HG02938 (cell line): ENCODE measurements around the gene TAOK1.
A peak's percentile ranks its signal among the peaks of the same experiment; 100 is the strongest.

Source experiments
- ATAC-seq: cut with Tn5 transposase; IDR thresholded peaks from one replicate; pipeline ENCODE4 v1.9.1; 2021; ENCODE audit warnings: mild to moderate bottlenecking, moderate library complexity; ENCODE audit not compliant: unreplicated experiment

Gene TAOK1

DNA sequence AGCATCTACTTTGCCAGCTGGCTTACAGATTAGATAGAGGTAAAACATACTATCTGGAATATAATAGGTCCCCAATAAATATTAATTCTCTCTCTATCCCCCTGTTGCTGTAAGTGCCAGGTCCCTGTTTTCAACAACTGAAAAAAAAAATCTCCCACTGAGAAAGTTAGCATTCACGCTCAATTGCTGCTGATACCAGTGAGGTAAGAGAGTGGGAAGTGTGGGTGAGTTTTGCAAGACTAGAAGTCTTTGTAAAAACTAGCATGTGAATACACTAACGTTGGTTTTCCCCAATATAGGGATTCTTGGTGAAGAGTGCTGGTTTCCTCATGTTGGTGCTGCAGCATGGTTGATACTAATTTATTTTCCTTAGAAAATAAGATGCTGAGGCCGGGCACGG lies 11.7 kb upstream of the TAOK1 start:
- ATAC-seq, result no peak

GRCh38 chr17:29379084-29379991 lies 10.8 kb upstream of the TAOK1 start:
- no peak for ATAC-seq

DNA sequence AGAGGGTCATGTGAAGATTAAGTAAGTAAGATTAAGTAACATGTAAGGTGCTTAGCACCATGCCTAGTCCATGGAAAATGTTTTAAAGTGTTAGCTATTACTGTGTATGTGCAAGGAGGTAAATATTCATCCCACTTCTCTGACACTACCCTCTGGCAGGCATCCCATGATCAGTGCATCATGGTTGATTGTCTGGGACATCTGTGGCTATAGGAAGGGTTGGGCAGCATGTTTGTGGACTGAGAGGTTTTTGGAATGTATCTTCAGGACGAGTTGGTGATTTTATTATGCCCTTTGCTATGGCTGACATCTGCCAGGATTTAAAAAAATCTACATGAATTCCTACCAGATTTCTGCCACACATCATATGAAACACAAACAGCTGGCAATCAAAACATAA lies 6.5 kb upstream of the TAOK1 start:
- ATAC-seq, result no peak

DNA sequence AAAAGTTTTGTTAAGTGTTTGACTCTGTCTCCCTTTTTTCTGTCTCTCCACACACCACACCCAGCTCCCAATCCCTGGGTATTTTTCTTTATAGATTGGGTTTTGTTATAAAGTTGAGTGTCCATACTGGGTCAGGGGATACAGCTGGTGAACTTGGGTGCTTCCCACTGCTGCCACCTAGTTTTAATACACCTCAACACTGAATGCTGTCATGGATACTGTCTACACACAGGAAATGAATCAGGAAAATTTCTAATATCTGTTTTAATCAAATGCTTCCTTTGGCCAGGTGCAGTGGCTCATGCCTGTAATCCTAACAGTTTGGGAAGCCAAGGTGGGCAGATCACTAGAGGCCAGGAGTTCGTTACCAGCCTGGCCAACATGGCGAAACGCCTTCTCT lies 5.3 kb upstream of the TAOK1 start:
- ATAC-seq, result no peak

- ATAC-seq, result no peak
These were observed 3.4 kb upstream of the TAOK1 start for GRCh38 chr17:29386760-29387159.

GRCh38 chr17:29388937-29389336 lies 1.2 kb upstream of the TAOK1 start:
- no peak for ATAC-seq

DNA sequence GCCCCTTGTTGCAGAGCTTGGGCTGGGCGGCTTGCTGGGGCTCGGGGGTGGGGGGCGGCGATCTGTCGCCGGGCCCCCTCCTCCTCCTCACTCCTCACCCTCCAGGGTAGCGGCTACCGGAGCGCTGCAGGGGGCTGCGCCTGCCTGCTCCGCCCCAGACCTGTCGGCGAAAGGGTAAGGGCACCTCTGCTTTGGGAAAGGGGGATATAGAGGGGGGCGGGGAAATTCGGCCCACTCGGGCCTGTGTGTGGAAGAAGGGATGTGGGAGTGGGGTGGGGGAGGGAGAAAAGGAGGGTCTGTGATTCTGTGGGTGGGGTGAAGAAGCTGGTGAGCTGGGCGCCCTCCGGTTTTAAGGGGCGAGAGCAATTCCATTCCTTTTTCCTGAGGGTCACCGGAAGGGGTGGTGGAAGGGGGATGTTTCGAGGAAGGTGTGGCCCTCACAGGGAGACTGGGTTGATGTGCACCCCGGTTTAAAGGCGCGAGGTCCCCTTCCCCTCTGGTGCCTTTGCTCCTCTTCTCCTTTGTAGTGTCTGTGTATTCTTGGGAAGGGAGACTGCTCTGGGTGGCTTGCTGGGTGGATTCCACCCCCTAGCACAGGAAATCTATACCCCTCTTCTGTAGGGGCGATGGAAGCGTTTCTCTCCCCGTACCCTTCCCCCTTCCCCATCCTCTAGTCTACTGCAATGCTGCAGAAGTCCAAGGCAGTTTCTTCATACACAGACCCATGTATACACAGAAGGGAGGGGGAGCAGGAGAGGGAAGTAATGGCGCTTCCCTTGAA lies 878 bp downstream of the TAOK1 start:
- peak; percentile 15 for ATAC-seq

DNA sequence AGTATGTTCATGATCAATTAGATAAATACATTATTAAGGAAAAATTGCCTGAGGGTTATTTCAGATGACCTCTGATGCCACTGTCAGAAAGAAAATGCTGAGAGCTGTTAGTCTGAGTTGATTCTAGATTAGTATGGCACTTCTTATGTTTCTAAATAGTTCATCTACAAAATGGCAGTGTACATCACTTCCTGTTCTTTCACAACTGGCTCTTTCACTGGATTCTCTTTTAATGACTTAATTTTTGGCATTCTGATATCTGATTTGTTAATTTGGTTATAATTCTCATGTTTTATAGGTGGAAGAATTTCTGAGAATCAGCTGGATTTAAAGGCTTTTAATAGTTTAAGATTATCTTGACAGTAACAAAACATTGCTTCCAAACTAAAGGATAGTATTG lies 3.3 kb downstream of the TAOK1 start:
- ATAC-seq, result no peak

DNA sequence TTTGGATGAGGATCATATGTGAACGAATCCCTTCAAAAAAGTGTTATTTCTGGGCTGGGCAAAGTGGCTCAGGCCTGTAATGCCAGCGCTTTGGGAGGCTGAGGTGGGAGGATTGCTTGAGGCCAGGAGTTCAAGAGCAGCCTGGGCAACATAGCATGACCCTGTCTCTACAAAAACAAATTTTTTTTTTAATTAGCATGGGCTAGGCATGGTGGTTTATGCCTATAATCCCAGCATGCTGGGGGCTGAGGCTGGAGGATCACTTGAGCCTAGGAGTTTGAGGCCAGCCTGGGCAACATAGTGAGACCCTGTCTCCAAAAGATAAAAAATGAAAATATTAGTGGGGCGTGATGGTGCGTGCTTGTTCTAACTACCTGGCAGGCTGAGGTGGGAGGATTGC lies 4.6 kb downstream of the TAOK1 start:
- no peak for ATAC-seq

- no peak for ATAC-seq
These were observed 5.9 kb downstream of the TAOK1 start for GRCh38 chr17:29396066-29396465.

DNA sequence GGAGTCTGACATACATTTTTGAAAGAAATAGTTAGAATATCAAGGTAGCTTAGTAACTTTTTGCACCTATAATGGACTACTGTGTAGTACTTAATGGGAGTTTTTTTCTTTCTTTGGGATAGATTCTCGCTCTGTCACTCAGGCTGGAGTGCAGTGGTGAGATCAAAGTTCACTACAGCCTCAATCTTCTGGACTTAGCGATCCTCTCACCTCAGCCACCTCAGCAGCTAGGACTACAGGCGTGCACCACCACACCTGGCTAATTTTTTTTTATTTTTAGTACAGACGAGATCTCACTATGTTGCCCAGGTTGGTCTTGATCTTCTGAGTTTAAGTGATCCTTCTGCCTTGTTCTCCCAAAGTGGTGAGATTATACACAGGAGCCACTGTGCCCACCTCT lies 9.5 kb downstream of the TAOK1 start:
- ATAC-seq, result no peak

- no peak for ATAC-seq
These were observed 10.7 kb downstream of the TAOK1 start for GRCh38 chr17:29400818-29401217.

DNA sequence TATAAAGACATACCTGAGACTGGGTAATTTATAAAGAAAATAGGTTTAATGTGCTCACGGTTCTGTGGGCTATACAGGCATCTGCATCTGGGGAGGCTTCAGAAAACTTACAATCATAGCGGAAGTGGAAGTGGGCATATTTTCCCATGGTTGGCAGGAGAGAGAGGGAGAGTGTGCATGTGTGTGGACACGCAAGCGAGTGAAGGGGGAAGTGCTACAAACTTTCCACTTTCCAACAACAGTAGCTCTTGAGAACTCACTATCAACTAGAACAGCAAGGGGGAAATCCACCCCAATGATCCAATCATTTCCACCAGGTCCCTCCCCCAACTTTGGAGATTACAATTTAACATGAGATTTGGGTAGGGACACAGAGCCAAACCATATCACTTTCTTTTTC lies 11.1 kb downstream of the TAOK1 start:
- ATAC-seq, result no peak

DNA sequence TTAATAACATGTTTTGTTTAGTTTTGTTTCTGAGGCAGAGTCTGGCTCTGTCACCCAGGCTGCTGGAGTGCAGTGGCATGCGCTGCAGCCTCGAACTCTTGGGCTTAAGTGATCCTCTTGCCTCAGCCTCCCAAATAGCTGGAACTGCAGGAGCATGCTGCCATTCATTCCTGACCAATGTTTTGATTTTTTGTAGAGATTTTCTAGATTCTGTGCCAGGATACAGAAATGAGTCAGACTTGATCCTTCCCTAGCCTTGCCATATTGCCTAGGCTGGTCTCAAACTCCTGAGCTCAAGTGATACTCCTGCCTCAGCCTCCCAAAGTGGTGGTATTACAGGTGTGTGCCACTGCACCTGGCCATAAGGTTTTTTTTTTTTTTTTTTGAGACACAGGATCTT lies 17.7 kb downstream of the TAOK1 start:
- ATAC-seq, result no peak

GRCh38 chr17:29409963-29410362 lies 19.8 kb downstream of the TAOK1 start:
- ATAC-seq, result no peak

- ATAC-seq, result no peak
These were observed 22.8 kb downstream of the TAOK1 start for GRCh38 chr17:29412780-29413565.

GRCh38 chr17:29420128-29420527 lies 30.0 kb downstream of the TAOK1 start:
- no peak for ATAC-seq

- no peak for ATAC-seq
These were observed 40.1 kb downstream of the TAOK1 start for GRCh38 chr17:29430275-29430674.

- no peak for ATAC-seq
These were observed 43.4 kb downstream of the TAOK1 start for GRCh38 chr17:29433541-29433940.

GRCh38 chr17:29434550-29434949 lies 44.4 kb downstream of the TAOK1 start:
- ATAC-seq, result no peak

- no peak for ATAC-seq
These were observed 52.3 kb downstream of the TAOK1 start for GRCh38 chr17:29442451-29442850.
